ENCODE measurements around the gene CCDC188.
A peak's percentile ranks its signal among the peaks of the same experiment; 100 is the strongest.

The CCDC188 gene

DNA sequence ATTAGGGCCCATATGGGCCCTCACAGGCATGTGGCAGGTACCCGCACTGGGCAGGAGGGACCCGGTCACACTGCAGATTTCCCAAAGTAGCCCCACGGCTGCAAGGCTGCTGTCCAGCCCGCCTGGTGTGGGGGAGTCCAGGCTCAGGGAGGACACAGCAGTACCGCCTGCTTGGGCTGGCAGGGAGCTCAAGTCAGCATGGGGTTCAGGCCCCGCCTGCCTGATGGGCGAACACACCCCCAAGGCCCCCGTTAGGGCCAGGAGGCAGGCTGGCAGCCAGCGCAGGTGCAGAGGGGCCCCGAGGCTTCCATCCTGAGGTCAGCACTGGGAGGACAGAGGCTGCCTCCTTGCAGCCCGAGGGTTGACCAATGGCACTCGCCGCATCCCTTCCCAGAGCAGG, 13.7 kb downstream of the CCDC188 start:
- Histone ChIP-seq H3K79me2 (ENCODE audit: insufficient read depth, low read length) (peaks cover 56% of the 10 kb centered on the region), H3K9ac (ENCODE audit: low read depth, low read length) (no peak overlapping the region), H3K36me3 (ENCODE audit: insufficient read depth, low read length) (peaks cover 26% of the 10 kb centered on the region), H2AFZ (ENCODE audit: low read depth, low read length) (no peak overlapping the region), H3K9me3 (ENCODE audit: insufficient read depth, low read length, severe bottlenecking) (no peaks in the 10 kb centered on the region), H4K20me1 (ENCODE audit: insufficient read depth, low read length) (peaks cover 60% of the 10 kb centered on the region), H3K27me3 (ENCODE audit: insufficient read depth, low read length, poor library complexity) (no peaks in the 10 kb centered on the region), H3K4me2 (ENCODE audit: insufficient read depth, low read length) (0 out of 2 replicates have a peak overlapping the region, but pooled peaks have one; percentile 2), H3K4me3 (ENCODE audit: low read depth in 1 of 2, low read length in 2 of 2) (no peak overlapping the region), H3K27ac (ENCODE audit: low read length) (no peak overlapping the region), H3K4me1 (ENCODE audit: insufficient read depth, low read length) (peaks cover 27% of the 10 kb centered on the region)
- no peak for ATAC-seq (ENCODE audit: insufficient read depth, low read depth)
- no peak for TF ChIP-seq EZH2 (IDR thresholded peaks at IDR 0.05; ENCODE audit: borderline replicate concordance, low read depth, low read length, severe bottlenecking)
- TF ChIP-seq, protein P1, sequence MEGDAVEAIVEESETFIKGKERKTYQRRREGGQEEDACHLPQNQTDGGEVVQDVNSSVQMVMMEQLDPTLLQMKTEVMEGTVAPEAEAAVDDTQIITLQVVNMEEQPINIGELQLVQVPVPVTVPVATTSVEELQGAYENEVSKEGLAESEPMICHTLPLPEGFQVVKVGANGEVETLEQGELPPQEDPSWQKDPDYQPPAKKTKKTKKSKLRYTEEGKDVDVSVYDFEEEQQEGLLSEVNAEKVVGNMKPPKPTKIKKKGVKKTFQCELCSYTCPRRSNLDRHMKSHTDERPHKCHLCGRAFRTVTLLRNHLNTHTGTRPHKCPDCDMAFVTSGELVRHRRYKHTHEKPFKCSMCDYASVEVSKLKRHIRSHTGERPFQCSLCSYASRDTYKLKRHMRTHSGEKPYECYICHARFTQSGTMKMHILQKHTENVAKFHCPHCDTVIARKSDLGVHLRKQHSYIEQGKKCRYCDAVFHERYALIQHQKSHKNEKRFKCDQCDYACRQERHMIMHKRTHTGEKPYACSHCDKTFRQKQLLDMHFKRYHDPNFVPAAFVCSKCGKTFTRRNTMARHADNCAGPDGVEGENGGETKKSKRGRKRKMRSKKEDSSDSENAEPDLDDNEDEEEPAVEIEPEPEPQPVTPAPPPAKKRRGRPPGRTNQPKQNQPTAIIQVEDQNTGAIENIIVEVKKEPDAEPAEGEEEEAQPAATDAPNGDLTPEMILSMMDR (IDR thresholded peaks at IDR 0.05; ENCODE audit: borderline replicate concordance, extremely low read depth, low read length, poor library complexity, severe bottlenecking), result no peak
- no peak for DNase-seq

DNA sequence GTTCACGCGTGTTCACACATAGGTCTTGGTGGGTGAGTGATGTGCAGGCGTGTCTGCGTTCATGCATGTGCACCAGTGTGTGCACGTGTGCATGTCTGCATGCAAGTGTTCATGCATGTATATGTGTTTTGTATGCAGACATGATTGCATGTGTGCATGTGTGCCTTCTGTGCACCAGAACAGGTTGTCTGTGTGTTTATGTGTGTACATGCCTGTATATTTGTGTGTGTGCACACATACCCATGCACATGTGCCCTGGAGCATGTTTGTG, 14.3 kb downstream of the CCDC188 start:
- peaks cover 20% of the 10 kb centered on the region for H3K36me3 ChIP-seq (ENCODE audit: insufficient read depth, low read length)
- no peak for ATAC-seq (ENCODE audit: insufficient read depth, low read depth)
- no peak overlapping the region for H3K9ac ChIP-seq (ENCODE audit: low read depth, low read length)
- no peak overlapping the region for H2AFZ ChIP-seq (ENCODE audit: low read depth, low read length)
- peaks cover 60% of the 10 kb centered on the region for H3K79me2 ChIP-seq (ENCODE audit: insufficient read depth, low read length)
- 0 out of 2 replicates have a peak overlapping the region, but pooled peaks have one; percentile 2 for H3K4me2 ChIP-seq (ENCODE audit: insufficient read depth, low read length)
- peaks cover 62% of the 10 kb centered on the region for H4K20me1 ChIP-seq (ENCODE audit: insufficient read depth, low read length)
- H3K27ac ChIP-seq (ENCODE audit: low read length), result no peak overlapping the region
- H3K27me3 ChIP-seq (ENCODE audit: insufficient read depth, low read length, poor library complexity), result no peaks in the 10 kb centered on the region
- no peak overlapping the region for H3K4me3 ChIP-seq (ENCODE audit: low read depth in 1 of 2, low read length in 2 of 2)
- TF ChIP-seq, protein P1 (IDR thresholded peaks at IDR 0.05; ENCODE audit: borderline replicate concordance, extremely low read depth, low read length, poor library complexity, severe bottlenecking), result no peak
- no peak for TF ChIP-seq EZH2 (IDR thresholded peaks at IDR 0.05; ENCODE audit: borderline replicate concordance, low read depth, low read length, severe bottlenecking)
- H3K9me3 ChIP-seq (ENCODE audit: insufficient read depth, low read length, severe bottlenecking), result no peaks in the 10 kb centered on the region
- H3K4me1 ChIP-seq (ENCODE audit: insufficient read depth, low read length), result peaks cover 27% of the 10 kb centered on the region
- no peak for DNase-seq

DNA sequence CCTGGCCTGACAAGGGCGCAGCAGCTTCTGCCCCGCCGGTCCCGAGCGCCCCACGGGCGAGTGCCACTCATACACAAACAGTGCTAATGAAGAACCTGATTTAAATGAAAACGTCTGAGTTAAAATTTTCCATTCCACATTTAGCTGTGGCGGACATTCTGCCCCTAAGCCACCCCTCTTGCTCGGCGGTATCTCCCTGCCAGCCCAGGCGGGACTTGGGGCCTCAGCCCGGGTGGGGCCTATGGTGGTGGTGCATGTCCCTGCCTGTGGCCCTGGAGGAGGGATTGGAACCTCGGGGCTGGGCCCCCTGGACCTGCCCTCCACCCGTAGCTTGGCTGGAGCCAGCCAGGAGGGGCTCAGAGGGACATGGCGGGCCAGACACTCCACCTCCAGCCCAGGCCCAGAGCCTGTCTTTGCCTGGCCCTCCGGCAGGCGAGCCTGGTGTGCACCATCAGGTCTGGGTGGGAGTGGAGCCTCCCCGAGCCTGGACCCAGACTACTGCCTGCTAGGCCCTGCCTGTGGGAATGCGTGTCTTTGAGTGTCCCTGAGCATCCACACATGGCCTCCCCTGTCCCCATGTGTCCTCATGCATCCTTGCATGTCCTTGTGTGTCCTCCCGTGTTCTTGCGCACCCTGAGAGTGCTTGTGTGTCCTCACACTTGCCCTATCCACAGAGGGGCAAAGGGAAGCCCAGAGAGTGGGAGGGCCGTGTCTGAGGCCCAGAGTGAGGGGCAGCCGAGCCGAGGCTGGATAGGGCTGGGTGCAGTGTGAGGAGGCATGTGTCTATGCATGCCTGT, 14.9 kb downstream of the CCDC188 start:
- peaks cover 16% of the 10 kb centered on the region for H3K36me3 ChIP-seq (ENCODE audit: insufficient read depth, low read length)
- H3K79me2 ChIP-seq (ENCODE audit: insufficient read depth, low read length), result peaks cover 60% of the 10 kb centered on the region
- no peaks in the 10 kb centered on the region for H3K27me3 ChIP-seq (ENCODE audit: insufficient read depth, low read length, poor library complexity)
- peaks cover 62% of the 10 kb centered on the region for H4K20me1 ChIP-seq (ENCODE audit: insufficient read depth, low read length)
- no peak overlapping the region for H3K9ac ChIP-seq (ENCODE audit: low read depth, low read length)
- H3K27ac ChIP-seq (ENCODE audit: low read length), result no peak overlapping the region
- DNase-seq (no peak), ATAC-seq (ENCODE audit: insufficient read depth, low read depth) (no peak)
- TF ChIP-seq, protein P1 (IDR thresholded peaks at IDR 0.05; ENCODE audit: borderline replicate concordance, extremely low read depth, low read length, poor library complexity, severe bottlenecking), result no peak
- TF ChIP-seq EZH2 (IDR thresholded peaks at IDR 0.05; ENCODE audit: borderline replicate concordance, low read depth, low read length, severe bottlenecking), result no peak
- no peak overlapping the region for H2AFZ ChIP-seq (ENCODE audit: low read depth, low read length)
- peaks cover 27% of the 10 kb centered on the region for H3K4me1 ChIP-seq (ENCODE audit: insufficient read depth, low read length)
- no peaks in the 10 kb centered on the region for H3K9me3 ChIP-seq (ENCODE audit: insufficient read depth, low read length, severe bottlenecking)
- no peak overlapping the region for H3K4me3 ChIP-seq (ENCODE audit: low read depth in 1 of 2, low read length in 2 of 2)
- 0 out of 2 replicates have a peak overlapping the region, but pooled peaks have one; percentile 2 for H3K4me2 ChIP-seq (ENCODE audit: insufficient read depth, low read length)
